HG03469 (cell line): ENCODE measurements around the gene UGT1A8.
"Not testable (repeated sequence)": the region's sequence is repeated elsewhere in the genome, so short reads cannot be mapped to it uniquely, and the experiment has no call there.

Experiments
- ATAC-seq: cut with Tn5 transposase; IDR thresholded peaks from one replicate; pipeline ENCODE4 v1.9.1; 2021; ENCODE audit warnings: mild to moderate bottlenecking, moderate library complexity, moderate number of reproducible peaks; ENCODE audit not compliant: unreplicated experiment

UGT1A8 gene

DNA sequence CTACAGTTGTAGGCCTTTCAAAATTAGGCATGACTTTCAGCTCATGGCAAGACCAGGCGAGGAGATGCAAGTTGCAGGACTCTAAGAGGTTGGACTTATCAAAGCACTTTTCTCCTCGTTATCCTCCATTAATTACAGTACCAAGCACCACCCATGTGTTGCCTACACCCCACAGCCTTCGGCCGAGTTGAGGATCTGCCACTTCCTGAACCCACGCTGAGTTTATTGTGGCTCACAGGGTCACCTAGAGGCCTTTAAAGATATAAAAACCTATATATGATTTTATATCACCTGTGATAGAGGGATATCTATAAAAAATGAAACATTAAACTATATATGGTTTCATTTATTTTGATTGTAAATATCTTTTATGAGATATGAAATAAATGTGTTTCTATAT lies 21.4 kb downstream of the UGT1A8 start:
- ATAC-seq, result no peak

DNA sequence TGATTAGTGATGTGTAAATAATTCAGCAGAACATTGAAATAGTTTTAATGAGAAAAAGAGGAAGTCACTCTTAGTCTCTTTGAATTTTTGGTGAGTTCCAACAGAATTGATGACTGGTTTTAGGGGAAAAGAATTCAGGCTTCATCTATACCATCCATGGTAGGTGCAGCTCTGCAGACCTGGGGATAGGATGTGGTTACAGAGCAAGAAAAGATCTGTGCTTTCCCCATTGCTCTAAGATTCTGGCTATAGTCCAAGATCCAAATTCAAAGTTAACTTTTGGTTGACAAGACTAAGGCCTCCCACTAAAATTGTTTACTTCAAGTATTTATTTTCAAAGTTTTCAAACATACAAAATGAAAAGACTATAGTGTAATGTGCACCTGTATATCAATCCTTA lies 22.4 kb downstream of the UGT1A8 start:
- ATAC-seq, result no peak

DNA sequence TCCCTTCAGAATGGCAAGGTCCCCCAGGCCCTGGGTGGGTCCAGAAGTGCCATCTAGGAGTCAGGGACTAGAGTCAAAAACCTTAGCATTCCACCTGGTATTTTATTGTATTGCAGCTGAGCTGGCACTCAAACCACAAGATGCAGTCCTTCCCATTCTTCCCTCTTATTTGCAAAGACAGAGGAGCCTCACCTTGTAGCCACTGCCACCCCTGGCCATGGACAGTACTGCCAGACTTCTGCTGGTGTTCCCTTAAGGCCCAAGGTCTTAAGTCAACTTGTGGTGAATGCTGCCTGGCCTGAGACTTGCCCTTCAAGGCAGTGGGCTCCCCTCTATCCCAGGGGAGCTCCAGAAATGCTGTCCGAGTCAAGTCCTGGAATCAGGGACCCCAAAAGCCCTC lies 25.7 kb downstream of the UGT1A8 start:
- no peak for ATAC-seq

DNA sequence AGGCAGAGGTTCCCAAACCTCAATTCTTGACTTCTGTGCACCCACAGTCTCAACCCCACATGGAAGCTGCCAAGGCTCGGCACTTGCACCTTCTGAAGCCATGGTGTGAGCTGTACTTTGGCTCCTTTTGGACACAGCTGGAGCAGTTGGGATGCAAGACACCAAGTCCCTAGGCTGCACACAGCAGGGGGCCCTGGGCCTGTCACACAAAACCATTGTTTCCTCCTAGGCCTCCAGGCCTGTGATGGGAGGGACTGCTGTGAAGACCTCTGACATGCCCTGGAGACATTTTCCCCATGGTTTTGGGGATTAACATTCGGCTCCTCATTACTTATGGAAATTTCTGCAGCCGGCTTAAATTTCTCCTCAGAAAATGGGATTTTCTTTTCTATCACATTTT lies 28.6 kb downstream of the UGT1A8 start:
- ATAC-seq, result not testable (repeated sequence)

DNA sequence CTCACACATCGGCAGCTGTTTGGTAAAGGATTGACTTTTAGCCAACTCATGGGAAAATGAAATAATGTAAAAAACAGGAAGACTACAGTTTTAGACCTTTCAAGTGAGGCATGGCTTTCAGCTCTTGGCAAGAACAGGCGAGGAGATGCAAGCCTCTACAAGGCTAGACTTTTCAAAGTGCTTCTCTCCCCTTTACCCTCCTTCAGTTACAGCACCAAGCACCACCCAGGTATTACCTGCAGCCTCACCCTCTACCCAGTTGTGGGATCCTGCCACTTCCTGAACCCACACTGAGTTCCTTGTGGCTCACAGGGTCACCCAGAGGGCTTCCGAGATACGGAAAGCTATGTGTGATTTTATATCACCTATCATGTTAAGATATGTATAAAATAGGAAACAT lies 33.5 kb downstream of the UGT1A8 start:
- ATAC-seq, result no peak

DNA sequence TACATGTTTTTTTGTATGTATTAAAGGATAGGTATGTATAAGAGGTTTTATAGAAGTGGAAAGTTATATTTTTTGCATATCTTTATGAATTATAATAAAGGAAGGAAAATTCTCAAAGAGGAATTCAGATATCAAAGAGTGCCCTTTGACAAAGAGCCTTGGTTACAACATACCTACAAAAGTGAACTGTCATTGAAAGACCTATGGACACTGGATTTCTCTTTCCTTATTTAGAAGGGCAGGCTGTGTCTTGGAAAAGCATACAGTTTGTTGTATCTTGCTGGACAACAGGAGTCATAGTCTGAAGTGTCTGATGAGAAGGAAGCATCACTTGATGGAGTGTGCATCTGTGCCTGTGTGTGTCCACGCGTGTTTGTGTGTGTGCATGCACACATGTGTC lies 34.0 kb downstream of the UGT1A8 start:
- no peak for ATAC-seq

DNA sequence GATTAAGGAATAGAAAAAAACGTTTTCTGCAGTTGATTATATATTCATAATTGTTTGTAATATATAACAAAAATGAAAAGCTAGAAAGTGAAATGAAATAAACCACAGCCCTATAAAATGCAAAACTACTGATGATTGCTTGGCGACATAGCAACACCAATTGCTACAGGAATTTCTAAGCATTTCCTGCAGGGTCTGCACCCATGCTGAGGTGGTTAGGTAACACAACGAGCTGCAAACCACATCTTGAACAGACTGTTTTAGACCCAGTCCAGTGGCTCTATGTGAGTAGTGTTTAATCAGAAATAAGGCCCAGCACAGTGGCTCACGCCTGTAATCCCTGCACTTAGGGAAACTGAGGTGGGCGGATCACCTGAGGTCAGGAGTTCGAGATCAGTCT lies 37.1 kb downstream of the UGT1A8 start:
- no peak for ATAC-seq

DNA sequence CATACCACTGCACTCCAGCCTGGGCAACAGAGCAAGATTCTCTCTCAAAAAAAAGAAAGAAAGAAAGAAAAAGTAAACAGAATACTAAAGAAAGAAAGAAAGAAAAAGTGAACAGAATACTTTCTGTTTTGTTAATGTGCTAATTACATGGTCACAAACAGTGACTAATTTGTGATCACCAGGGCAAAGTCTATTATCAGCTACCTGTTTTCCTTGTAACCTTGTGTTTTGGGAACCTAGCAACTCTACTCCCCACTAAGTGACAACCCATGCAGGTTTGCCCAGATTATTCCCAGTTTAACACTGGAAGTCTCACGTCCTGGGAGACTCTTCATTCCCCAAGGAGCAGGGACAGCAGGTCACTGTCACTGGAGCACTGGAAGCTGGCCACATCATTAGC lies 37.6 kb downstream of the UGT1A8 start:
- no peak for ATAC-seq

DNA sequence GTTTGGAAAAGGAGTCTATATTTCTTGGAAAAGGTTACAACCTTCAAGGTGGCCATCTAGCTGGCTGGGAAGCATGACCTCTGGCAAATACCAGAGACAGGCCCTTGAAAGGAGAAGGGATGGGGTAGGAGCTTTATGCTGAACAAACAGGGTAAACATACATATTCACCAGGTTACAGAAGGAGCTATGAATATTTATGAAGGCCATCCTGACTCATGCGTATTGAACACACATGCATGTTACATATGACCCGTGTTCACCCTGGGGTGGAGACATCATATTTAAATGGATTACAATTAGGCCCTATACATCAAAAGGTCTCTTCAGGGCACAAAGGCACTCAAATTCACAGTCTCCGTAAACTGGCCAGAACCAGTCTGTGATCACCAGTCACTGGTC lies 38.5 kb downstream of the UGT1A8 start:
- not testable (repeated sequence) for ATAC-seq

DNA sequence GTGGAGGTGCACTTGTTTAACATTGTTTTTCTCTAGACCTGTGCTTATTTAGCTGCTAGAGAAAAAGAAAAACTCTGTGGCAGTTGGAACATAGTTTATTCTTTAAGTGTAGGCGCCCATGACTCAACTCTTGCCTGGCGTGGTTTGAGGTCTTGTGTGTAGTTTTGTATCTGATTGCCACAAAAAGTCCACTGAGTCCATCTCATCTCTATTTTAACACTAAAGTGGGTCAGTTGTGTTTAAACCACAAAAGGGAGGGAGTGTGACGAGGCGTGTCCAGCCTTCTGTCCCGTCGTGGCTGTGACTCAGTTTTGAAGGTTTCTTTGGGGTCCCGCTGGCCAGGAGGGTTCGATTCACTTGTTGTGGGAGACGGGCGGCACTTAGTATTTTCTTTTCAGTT lies 39.0 kb downstream of the UGT1A8 start:
- no peak for ATAC-seq

DNA sequence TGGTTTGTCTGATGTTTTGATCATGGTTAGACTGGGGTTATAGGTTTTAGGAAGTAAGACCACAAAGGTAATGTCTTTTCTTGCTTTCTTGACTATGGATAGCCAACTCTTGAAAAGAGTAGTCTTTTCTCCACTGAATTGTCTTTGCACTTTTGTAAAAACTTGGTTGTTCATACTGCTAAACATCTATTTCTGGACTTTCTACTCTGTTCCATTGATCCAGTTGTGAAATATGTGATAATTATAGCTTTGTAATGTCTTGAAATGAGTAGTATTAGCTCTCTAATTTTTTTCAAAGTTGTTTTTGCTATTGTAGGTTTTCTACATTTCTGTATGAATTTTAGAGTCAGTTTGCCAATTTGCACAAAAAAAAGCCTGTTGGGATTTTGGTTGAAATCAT lies 41.2 kb downstream of the UGT1A8 start:
- no peak for ATAC-seq

DNA sequence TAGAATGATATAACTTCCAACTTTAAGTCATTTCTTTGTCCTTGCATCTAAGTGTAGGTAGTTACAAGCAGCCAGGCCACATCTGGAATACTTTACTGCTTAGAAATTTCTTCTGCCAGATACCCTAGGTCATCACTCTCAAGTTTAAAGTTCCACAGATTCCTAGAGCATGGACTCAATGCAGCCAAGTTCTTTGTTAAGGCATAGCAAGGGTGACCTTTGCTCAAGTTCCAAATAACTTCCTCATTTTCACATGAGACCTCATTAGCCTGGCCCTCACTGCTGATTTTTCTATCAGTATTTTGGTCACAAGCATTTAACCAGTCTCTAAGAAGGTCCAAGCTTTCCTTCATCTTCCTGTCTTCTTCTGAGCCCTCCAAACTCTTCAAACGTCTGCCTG lies 46.5 kb downstream of the UGT1A8 start:
- ATAC-seq, result no peak

DNA sequence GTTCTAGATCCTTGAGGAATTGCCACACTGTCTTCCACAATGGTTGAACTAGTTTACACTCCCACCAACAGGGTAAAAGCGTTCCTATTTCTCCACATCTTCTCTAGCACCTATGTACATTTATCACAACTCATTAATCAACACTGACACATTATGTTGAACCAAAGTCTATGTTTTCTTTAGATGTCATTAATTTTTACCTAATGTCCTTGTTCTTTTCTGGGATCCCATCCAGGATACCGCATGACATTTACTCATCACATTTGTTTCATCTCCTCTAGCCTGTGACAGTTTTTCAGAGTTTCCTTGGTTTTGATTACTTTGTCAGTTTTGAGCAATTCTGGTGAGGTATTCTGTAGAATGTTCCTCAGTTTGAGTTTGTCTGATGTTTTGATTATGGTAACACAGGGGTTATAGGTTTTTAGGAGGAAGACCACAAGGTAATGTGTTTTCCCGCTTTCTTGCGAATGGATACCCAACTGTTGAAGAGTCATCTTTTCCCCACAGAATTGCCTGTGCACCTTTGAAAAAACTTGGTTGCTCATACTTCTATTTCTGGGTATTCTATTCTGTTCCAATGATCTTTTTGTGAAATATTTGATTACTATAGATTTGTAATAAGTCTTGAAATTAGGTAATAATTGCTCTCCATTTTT lies 51.3 kb downstream of the UGT1A8 start:
- no peak for ATAC-seq

DNA sequence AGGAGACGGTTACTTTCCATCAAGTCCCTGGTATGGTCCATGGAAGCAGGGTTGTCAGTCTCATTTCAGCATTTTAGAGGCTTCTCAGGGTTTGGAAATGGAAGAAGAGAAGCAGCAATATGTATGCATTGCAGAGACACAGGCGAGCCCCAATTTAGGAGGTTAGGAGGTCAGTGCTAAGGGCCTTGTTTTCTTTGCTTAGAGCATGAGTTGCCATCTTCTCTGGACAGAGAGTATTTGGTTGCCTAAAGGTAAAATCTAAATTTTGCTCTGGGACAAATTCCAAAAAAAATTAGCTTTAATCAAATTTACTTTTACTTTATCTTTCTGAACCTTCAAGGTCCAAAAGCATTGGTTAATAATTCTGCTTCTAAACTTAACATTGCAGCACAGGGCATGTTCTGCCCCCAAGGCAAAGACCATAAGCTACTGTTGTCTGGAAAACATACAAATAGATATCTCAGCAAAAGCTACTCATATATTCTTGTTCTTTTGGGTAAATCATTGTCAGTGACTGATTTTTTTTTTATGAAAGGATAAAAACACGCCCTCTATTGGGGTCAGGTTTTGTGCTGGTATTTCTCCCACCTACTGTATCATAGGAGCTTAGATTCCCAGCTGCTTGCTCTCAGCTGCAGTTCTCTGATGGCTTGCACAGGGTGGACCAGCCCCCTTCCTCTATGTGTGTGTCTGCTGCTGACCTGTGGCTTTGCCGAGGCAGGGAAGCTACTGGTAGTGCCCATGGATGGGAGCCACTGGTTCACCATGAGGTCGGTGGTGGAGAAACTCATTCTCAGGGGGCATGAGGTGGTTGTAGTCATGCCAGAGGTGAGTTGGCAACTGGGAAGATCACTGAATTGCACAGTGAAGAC lies 54.1 kb downstream of the UGT1A8 start, which contains the start of gene UGT1A9:
Gene UGT1A9, plus strand, starts transcription at position 609 of the 872 bp plus-strand sequence. Its CDS starts 37 bp downstream, at position 646.
- no peak for ATAC-seq

DNA sequence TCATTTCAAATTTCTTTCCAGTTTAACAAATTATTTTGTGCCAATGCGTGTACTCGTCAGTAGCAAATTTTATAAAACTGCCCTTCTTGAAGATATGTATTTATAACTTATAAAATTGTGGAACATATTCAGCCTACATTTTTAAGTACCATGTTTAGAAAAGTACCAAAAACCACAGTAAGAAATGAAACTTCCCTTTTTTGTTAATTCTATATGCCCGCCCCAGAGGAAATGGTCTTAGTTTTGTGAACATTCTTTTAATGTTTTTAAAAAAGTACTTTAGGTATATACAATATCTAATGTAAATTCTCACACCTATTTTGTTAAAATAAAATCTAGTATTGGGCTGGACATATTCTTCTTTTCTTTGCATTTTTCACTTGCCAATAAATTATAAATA lies 55.5 kb downstream of the UGT1A8 start:
- ATAC-seq, result no peak

DNA sequence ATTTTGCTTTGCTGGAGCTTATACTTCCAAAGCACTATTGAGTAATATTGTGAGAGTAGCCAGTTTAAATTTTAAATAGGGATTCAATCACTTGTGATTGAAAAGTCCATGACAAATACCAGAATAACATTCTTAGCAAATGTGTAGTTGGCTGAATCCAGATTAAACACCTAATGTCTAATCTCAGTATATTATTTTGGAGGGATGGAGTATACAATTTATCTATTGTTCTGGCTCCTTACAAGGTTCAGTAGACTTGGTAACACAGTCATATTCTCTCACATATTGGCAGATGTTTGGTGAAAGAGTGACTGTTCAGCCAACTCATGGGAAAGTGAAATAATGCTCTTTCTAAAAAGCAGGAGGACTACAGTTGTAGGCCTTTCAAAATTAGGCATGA lies 56.5 kb downstream of the UGT1A8 start:
- no peak for ATAC-seq

DNA sequence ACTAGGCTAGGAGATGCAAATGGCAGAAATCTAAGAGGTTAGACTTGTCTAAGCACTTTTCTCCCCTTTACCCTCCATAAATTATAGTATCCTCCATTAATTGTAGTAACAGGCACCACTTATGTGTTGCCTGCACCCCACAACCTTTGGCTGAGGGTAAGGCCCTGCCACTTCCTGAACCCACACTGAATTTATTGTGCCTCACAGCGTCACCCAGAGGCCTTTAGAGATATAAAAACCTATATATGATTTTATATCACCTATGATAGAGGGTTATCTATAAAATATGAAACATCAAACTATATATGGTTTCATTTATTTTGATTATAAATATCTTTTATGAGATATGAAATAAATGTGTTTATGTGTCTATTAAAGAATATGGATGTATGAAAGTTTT lies 56.9 kb downstream of the UGT1A8 start:
- no peak for ATAC-seq

DNA sequence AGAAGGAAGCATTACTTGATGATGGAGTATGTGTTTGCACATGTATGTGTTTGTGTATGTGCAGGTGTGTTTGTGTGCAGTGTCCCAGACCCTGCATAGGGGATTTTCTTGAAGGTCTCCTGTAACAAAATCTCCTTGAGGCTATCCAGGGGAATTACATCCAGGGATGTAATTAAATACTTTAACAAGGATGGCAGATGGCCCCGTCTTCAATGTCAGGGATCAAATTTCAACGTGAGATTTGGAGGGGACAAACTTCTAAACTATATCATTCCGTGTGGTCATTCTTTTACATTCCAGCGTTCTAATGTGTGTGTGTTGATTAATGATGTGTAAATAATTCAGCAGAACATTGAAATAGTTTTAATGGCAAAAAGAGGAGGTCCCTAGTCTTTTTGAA lies 57.6 kb downstream of the UGT1A8 start:
- no peak for ATAC-seq

DNA sequence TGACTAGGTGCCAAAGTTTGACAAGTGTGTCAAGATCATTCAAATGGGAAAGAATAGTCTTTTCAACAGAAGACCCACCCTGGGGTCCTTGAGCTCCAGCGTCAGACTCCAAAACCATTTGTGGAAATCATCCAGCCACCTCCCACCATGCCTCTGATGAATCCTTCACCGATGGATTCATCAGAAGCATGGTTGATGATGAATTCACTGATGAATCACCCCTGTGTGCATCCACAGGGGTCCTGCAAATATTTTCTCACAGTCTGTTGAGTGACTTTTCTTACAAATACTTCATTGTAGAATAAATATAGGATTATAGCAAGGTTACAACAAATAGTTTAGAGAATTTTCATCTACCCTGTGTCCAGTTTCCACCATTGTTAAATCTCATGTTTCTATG lies 58.6 kb downstream of the UGT1A8 start:
- no peak for ATAC-seq

DNA sequence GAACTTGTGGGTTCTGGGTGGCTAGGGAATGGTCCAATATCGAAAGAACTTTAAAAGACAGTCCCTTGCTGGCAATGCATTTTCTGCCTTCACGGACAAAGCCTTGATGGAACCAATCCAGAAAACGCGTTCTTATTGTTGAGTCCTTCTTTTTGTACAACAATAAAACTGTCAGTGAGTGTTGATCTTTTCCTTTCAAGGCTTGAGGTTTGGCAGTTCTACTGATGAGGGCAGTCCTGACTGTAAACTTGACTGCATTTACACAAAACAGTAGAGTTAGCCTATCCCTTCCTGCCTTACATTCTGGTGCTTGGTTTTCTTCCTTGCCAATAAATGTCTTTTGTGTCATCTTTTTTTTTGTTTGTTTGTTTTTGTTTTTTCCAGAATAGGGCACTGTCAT lies 61.8 kb downstream of the UGT1A8 start:
- ATAC-seq, result no peak

DNA sequence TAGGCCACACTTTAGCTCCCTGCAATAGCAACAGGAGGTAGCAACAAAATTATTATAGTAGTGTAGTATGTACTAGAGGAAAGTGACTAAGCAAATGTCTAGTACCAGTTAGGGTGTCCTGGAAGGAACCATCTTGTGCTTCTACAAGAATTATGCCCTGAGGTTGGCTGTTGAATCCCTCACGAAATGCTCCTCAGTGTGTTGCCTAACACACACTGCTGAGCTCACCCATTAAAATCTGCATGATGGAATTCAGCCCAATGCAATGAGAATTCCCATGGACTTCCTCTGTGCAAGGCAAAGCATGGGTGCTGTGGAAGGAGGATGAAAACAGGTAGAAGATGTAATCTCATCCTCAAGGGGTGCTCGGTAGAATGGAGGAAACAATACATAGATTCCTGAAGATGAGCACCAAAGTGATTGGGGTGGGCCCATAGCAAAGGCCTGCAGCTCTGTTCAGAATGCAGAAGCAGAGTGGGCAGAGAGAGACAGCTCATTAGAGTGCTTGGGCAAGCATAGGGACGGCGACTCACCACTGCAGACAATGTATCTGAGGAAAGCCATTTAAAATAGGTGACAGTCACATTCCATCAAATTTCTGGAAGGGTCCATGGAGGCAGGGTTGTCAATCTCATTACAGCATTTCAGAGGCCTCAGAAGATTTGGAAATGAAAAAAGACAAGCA lies 63.1 kb downstream of the UGT1A8 start:
- ATAC-seq, result no peak
